HG02943 (cell line): ENCODE data around the gene CSMD2.

Experiments
- ATAC-seq: cut with Tn5 transposase; IDR thresholded peaks from one replicate; pipeline ENCODE4 v1.9.1; 2021; ENCODE audit warnings: mild to moderate bottlenecking, low read depth, moderate library complexity; ENCODE audit not compliant: unreplicated experiment

The CSMD2 gene

GRCh38 chr1:33875862-33876261 lies 289.2 kb downstream of the CSMD2 start:
- ATAC-seq: no peak

DNA sequence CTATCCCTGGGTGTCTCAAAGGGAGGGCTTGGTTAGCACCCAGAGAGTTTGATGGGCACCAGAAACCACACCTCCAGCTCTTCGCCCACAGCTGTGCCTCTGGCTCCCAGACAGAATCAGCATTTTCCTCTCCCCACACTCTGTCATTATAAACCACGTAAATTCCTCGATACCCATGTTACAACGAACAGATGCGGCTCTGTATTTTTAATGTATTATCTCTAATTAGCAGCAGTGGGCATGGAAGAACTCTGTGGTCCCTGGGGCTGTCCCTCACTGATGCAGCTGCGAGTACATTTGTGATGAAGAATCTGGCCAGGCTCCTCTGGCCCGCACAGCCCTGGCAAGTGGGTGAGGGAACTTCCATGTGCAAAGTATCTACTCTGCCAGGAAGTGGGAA lies 290.4 kb downstream of the CSMD2 start:
- no peak for ATAC-seq

- ATAC-seq: no peak
Measured at GRCh38 chr1:33872683-33873082, 292.3 kb downstream of the CSMD2 start.

DNA sequence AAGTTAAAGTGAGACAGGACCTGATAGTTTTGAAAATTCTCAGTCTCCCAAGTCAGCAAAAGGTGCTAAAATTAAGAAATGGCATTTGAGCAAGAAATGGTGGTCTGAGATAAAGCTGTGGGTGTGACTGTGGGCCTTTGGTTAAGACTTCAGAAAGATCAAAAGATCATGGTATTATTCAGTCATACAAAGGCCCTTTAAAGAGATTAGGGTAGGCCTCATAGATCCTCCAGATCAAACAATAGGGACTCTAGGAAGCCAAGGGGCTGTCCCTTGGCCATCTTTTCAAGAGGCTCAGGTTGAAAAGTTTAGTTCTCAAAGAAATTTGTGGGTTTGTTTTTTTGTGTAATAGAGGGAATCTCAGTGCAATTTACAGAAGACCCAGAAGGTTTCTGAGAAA lies 292.8 kb downstream of the CSMD2 start:
- no peak for ATAC-seq

DNA sequence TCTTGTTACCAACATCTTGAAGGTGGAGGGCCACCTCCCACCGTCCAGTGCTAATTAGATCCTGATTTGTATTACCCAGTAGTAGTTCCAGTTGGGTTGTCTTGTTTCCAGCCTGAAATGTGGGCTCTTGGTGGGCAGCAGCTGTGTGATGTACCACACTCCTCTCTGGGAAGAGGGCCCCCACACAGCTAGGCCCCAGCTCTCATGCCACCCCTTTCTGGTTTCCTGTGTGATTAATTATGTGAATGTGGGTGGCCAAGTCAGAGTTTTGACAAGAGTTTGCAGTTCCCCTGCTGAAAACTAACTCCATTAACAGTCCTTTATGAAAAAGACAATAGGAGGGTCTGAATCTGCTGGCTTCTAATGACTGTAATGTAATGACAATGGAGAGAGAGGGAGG lies 297.3 kb downstream of the CSMD2 start:
- ATAC-seq: no peak

GRCh38 chr1:33866281-33866680 lies 298.7 kb downstream of the CSMD2 start:
- no peak for ATAC-seq

DNA sequence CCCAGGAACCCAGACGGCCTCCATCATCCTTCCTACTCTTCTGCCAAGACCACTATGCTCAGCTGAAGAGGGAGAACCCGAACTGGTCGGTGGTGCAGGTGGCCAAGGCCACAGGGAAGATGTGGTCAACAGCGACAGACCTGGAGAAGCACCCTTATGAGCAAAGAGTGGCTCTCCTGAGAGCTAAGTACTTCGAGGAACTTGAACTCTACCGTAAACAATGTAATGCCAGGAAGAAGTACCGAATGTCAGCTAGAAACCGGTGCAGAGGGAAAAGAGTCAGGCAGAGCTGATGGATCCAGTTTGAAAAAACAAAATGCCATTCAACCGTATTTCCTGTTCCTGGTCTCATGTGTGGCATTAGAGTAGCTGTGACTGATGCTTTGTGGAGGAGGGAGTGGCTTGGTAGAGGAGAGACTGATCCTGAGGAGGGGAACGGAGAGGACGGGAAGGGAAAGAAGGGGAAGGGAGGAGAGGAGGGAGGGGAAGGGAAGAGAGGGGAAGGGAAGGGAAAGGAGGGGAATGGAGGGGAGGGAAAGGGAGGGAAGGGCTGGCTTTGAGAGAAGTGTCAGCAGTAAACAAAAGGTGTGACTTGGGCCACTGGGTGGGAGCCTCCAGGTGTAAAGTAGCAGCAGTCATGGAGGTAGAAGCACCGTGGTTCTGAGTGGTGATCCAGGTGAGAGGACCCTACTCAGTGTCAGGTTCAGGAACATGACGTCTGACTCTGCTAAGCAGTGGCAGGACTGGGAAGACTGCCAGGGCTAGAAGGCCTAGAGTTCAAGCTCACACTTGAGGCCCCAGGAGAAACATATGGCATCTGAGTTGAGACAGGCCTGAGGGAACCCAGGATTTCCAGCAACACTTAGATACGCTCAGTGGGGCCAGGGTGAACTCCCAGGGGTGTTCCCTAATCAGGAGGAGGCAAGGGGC lies 300.3 kb downstream of the CSMD2 start:
- ATAC-seq: no peak

DNA sequence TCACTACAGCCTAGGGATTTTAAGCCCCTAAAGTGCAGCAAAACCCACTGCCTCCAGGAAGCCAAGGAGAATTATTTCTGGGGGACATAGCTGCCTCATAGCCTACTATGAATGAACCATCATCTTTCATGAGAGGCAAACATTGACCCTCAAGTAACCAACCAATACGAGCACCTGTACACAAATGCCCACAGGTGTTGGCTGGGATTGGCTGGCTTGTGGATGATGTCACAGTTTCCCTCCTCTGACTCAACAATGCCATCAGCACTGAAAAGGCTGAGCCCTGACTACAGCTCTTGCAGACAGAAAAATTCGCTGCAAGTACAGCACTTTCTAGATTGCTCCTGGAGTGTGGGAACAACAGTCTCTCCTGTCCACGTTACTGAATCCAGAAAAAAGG lies 301.3 kb downstream of the CSMD2 start, which contains the start of gene HMGB4:
Gene HMGB4, plus strand, starts transcription at position 301 of the 400 bp plus-strand sequence. CDS start 113 bp downstream, outside the sequence.
- ATAC-seq: no peak

GRCh38 chr1:33860671-33861070 lies 304.4 kb downstream of the CSMD2 start:
- no peak for ATAC-seq

DNA sequence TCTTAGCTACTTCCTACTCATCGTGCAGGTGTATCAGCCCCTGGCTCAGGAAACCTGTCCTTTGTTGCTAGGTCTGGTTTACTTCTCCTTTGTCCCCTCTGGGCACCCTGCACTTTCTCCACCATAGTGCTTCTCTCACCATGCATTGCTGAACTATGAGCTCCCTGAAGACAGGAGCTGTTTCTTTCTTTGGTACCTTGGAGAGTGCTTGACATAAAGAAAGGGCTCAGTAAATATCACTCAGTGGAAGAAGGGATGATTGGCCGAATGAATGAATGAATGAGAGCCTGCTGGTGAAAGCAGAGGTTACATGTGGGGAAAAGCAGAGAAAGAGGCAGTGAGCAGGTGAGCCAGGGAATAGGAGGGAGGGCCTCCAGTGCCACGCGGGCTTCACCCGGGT lies 310.9 kb downstream of the CSMD2 start:
- no peak for ATAC-seq

DNA sequence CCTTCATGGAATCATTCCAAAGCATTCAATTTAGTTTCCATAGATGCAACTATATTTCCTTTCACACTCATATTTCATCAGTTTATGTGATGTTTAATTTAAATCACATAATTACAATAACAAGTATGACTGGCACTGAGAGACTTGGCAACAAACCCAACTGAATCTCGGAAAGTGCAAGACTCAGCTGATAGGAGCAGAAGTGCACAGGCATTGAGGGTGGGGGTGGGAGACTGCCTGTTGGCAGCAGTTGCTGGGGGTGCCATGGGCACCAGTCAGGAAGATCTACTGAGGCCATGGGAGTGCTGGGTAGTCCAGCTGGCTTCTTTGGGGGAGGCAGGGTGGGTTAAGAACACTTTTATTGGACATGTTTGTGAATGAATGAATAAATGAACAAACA lies 311.6 kb downstream of the CSMD2 start:
- no peak for ATAC-seq

DNA sequence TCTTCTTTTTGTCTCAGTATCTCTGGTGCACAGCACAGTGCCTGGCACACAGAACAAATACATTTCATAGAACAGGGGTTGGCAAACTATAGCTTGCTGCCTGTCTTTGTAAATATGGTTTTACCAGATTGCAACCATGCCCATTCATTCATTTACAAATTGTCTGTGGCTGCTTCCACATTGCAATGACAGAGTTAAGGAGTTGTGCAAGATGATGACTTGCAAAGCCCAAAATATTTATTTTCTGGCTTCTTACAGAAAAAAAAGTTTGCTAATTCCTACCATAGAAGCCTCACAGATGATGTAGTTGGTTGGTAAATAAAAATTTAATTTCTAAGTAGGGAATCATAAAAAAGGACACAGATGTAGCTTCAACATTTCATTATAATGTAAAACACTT lies 312.3 kb downstream of the CSMD2 start:
- ATAC-seq: no peak

GRCh38 chr1:33850481-33850880 lies 314.5 kb downstream of the CSMD2 start:
- ATAC-seq: no peak

DNA sequence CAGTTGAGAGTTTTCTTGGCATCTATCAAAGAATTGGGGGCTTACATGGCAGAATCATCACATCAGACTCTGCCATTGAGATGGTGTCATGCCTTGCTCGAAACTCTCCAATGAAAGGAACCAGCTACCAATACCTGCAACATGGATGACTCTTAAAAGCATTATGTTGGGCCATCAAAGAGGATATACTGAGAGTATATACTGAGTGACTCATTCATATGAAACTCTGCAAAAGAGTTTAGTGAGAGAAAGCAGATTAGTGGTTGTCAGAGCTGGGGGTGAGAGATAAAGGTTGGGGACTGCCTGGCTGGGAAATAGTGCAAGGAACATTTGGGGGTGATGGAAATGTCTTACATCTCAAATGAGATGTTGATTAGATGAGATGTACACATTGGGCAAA lies 315.8 kb downstream of the CSMD2 start:
- ATAC-seq: no peak

DNA sequence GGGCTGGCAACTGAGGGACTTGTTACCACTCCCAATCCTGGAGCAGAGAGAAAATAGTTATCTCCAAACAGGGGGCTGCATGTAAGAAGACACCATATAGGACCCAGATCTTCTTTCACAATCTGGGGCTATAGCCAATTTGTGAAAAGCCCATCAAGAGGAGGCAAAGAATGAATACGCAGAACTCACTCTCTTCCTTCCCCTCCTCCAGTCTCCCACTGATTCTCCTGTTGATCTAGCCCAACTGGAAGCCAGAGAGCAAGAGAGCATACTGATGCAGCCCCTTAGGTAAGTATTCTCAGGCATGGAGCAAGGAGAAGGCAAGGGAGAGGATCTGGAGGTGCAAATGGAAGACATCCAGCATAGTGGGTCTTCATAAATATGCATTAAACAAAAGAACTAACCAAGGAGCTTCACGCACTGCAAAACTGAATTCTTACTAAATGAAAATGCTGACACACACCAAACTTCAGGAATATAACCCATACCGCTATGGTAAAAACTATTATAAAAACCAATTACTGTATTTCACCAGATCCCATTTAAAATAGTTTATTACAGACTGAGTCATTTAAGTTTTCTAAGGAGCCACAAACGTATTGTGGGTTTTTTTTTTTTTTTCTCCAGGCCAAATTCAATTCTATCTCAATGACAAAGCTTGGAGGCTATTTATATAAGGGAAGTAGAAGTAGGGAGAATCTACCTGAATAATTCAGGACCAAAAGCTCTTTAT lies 316.7 kb downstream of the CSMD2 start:
- ATAC-seq: no peak

- ATAC-seq: no peak
Measured at GRCh38 chr1:33846861-33847260, 318.2 kb downstream of the CSMD2 start.

- no peak for ATAC-seq
Measured at GRCh38 chr1:33844166-33844565, 320.9 kb downstream of the CSMD2 start.

DNA sequence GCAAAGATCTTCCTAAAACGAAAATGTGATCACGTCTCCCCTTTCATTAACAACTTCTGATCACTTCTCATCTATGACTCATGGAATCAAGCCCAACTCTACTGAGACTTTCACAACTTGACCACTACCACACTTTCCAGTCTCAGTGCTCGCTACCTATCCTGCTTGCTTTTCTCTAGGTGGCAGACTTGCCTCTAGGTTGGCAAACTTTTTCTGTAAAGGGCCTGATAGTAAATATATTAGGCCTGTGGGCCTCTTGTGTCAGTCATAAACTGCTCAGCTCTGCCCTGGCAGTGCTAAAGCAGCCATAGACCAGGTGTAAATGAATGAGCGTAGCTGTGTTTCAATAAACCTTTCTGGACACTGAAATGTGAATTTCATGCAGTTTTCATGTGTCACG lies 322.7 kb downstream of the CSMD2 start:
- no peak for ATAC-seq

- ATAC-seq: no peak
Measured at GRCh38 chr1:33841494-33841893, 323.5 kb downstream of the CSMD2 start.

GRCh38 chr1:33837635-33838034 lies 327.4 kb downstream of the CSMD2 start:
- no peak for ATAC-seq

GRCh38 chr1:33836911-33837310 lies 328.1 kb downstream of the CSMD2 start:
- ATAC-seq: no peak

GRCh38 chr1:33828654-33829053 lies 336.4 kb downstream of the CSMD2 start:
- ATAC-seq: no peak
